HG03520 (cell line): ENCODE measurements around the gene C16orf74.
A peak's percentile ranks its signal among the peaks of the same experiment; 100 is the strongest.

Experiments used
- ATAC-seq: cut with Tn5 transposase; IDR thresholded peaks from one replicate; pipeline ENCODE4 v1.9.1; 2021; ENCODE audit warnings: mild to moderate bottlenecking, moderate library complexity; ENCODE audit not compliant: unreplicated experiment

Gene C16orf74

GRCh38 chr16:85750827-85751697, at the start of gene C16orf74:
Gene C16orf74 (minus strand): TSS chr16:85751096. CDS start chr16:85735217, 15,879 bp downstream.
- ATAC-seq = peak; percentile 42

GRCh38 chr16:85800321-85800669, 49.4 kb upstream of the C16orf74 start:
- ATAC-seq = no peak

- peak; percentile 65 for ATAC-seq
Measured at GRCh38 chr16:85799497-85800320, 48.8 kb upstream of the C16orf74 start, which contains the start of the genes COX4I1 and EMC8. Gene COX4I1 (plus strand): TSS chr16:85799695. CDS start chr16:85801206, 1,511 bp downstream. Gene EMC8 (minus strand): TSS chr16:85799544. CDS start chr16:85799295, 249 bp downstream.

GRCh38 chr16:85798901-85799496, 48.1 kb upstream of the C16orf74 start:
- peak; percentile 23 for ATAC-seq

GRCh38 chr16:85798283-85798776, 47.4 kb upstream of the C16orf74 start:
- ATAC-seq = no peak

GRCh38 chr16:85796599-85796998, 45.7 kb upstream of the C16orf74 start:
- ATAC-seq = no peak

- ATAC-seq = no peak
Measured at GRCh38 chr16:85796152-85796551, 45.3 kb upstream of the C16orf74 start.

GRCh38 chr16:85794696-85795095, 43.8 kb upstream of the C16orf74 start:
- ATAC-seq = no peak

GRCh38 chr16:85793662-85794298, 42.9 kb upstream of the C16orf74 start:
- no peak for ATAC-seq

- ATAC-seq = no peak
Measured at GRCh38 chr16:85789773-85790172, 38.9 kb upstream of the C16orf74 start.

- ATAC-seq = no peak
Measured at GRCh38 chr16:85788819-85789218, 37.9 kb upstream of the C16orf74 start.

GRCh38 chr16:85785927-85786326, 35.0 kb upstream of the C16orf74 start:
- no peak for ATAC-seq

GRCh38 chr16:85784813-85785212, 33.9 kb upstream of the C16orf74 start:
- no peak for ATAC-seq

- no peak for ATAC-seq
Measured at GRCh38 chr16:85783441-85783840, 32.5 kb upstream of the C16orf74 start.

- ATAC-seq = no peak
Measured at GRCh38 chr16:85782451-85782850, 31.6 kb upstream of the C16orf74 start.

GRCh38 chr16:85781695-85782370, 30.9 kb upstream of the C16orf74 start:
- ATAC-seq = no peak

GRCh38 chr16:85781156-85781555, 30.3 kb upstream of the C16orf74 start:
- ATAC-seq = no peak

- no peak for ATAC-seq
Measured at GRCh38 chr16:85780281-85780680, 29.4 kb upstream of the C16orf74 start.

- no peak for ATAC-seq
Measured at GRCh38 chr16:85778873-85779272, 28.0 kb upstream of the C16orf74 start.
